GM21619 (cell line): ENCODE results near the gene CUTA.

Experiments used
- ATAC-seq: cut with Tn5 transposase; IDR thresholded peaks from one replicate; pipeline ENCODE4 v1.9.1; 2021; ENCODE audit not compliant: unreplicated experiment

Gene CUTA

GRCh38 chr6:33439956-33440648 lies 22.2 kb upstream of the CUTA start:
- no peak for ATAC-seq

DNA sequence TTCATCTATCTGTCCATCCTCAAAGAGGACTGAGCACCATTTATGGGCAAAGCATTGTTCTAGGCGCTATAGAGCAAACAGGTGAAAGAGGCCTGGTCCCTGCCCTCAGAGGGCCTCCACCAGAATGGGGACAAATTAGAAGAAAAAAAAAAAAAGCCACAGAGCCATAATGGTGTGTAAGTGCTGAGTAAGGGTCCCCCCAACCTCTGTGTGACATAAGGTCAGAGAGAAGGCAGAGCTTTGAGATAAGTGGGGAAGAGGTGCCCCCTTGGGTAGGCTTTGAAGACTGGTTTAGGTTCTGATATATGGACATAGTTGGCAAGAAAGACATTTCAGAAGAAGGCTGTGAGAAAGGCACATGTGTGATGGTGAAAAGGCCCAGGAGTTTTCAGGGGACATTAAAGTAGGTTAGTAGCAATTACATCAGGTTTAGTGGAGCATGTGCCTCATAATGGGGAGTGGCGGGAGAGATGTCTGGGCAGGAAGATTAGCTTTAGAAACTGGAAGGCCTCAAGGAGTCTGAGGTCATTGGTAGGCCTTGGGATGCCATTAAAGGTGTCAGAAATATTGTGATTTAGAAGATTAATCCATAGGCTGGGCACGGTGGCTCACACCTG lies 21.2 kb upstream of the CUTA start:
- ATAC-seq = no peak

- ATAC-seq = no peak
Observed at GRCh38 chr6:33437666-33438065, 19.8 kb upstream of the CUTA start.

DNA sequence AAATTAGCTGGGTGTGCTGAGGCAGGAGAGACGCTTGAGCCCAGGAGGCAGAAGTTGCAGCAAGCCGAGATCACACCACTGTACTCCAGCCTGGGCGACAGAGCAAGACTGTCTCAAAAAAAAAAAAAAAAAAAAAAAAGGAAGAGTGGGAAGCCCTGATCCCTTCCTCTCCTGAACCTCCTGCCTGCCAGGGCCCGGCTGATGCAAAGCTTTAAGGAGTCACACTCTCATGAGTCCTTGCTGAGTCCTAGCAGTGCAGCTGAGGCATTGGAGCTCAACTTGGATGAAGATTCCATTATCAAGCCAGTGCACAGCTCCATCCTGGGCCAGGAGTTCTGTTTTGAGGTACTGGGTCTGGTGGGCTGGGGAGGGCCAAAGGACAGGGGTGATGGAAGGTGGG lies 17.1 kb upstream of the CUTA start:
- ATAC-seq = no peak

GRCh38 chr6:33433544-33434191 lies 15.8 kb upstream of the CUTA start:
- ATAC-seq = no peak

DNA sequence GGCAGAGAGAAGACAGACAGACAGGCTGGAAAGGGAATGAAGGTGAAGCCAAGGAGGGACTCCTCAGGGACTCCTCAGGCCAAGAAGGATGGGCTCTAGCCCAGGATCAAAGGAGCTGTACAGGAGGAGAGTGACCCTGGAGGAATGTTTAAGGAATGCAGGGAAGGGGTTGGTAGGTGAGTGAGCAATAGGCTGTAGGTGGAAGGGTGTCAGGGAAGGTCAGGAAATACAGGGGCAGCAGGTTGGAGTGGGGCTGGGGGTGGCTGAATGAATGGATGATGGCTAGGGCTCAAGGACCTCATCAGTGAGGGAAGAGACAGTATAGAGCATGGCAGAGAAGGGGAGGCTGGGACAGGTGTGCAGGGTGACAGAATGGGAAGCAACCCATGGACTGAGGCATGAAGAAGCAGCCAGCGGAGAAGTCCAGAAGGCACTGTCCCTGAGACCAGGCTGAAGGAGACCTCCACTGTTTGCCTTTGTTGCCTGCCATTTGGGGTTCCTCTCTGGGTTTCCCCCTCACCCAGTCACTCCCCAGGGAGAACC lies 15.2 kb upstream of the CUTA start:
- ATAC-seq = no peak

GRCh38 chr6:33432546-33432945 lies 14.6 kb upstream of the CUTA start:
- ATAC-seq = no peak

DNA sequence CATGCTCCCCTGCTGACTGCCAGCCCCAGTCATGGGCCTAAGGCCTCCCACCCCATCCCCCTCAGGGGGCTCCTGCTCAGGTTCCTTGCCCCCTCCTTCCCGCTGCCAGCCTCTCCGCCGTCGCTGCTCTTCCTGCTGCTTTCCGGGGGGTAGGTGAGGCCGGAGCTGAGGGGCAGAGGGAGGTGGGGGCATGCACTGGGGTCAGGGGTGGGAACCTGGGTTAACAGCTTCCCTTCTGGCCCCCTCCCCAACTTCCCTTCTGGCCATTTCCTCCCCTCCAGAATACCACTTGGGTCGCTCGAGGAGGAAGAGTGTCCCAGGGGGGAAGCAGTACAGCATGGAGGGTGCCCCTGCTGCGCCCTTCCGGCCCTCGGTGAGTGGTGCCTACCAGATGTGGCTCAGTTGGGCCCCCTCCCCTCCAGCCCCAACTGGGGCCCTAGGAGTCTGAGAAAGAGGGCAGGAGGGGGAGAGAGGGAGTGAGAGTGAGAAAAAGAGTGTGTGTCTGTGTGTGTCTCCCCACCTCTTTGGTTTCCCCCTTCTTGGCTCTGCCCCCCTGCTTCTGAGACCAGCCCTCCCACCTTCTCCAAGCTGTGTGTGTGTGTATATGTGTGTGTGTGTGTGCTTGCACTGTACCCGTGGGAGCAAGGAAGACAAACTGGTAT lies 14.1 kb upstream of the CUTA start:
- ATAC-seq = no peak

DNA sequence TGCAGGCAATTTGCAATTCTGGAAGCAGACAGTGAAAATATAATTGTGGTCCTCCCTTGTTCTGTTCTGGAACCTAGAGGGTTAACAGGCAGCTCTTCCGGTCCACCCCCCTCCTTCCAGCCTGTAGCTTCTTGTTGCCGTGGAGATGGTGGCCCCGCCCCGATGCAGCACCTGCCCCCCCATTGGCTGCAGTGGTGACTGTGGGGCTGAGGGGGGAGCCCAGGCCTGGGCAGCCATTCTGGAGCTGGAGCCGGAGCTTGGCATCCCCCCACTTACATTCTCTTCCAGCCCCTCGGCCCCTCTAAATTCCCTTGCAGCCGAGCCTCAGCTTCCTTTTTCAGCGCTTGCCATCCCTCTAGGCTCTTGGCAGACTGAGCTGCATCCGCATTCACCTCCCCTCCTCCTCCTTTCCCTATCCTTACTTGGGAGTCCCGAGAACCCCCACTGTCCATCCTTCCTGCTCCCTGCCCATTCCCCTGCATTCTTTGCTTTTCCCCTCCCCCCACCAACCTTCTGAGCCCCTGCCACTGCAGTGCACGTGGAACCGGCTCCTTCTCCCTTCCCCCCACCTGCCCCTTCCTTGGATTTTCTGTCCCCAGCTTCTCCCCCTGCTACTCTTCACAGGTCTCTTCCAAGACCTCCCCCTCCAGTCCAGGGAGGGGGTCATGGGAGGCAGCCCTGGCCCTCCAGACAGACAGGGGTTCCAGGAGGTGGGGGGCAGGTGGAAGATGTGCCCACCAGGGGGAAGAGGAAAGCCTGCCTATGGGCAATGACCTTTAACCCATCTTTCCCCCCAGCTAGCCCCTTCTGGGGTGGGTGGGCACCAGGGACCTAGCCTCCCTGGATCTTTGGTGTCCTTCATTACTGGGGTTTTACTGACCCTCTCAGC lies 13.3 kb upstream of the CUTA start:
- peak; percentile 44 for ATAC-seq

DNA sequence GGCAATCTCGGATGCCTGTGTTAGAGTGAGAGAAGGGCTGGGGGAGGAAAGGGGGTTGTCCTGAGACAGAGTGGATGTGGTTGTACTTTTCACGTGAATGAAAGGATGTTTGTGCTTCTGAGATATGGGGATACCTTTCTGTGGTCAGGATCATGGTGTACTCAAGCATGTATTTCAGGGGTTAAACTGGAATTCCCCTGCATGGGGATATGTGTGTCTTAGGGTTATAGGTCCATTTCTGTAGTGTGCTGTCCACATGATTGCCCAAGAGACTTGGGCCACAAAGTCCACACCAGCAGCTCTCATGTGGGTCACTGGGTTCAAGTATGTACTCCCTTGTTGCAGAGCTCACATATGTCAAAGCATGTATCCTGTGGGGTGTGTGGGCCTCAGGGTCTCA lies 12.4 kb upstream of the CUTA start:
- ATAC-seq = no peak

DNA sequence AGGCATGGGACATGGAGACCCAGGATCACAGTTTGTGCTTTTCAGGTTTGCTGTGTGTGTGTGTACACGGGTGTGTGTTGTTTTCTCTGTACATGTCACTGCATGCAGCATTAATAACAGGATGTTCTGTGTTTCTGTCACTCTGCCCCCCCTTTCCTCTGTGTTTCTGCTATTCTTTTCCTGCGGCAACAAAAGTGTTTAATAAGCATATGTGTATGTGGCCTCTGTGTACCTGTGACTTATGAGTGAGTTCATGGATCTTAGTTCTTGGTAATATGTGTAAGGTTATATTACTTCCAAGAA lies 11.8 kb upstream of the CUTA start:
- no peak for ATAC-seq

DNA sequence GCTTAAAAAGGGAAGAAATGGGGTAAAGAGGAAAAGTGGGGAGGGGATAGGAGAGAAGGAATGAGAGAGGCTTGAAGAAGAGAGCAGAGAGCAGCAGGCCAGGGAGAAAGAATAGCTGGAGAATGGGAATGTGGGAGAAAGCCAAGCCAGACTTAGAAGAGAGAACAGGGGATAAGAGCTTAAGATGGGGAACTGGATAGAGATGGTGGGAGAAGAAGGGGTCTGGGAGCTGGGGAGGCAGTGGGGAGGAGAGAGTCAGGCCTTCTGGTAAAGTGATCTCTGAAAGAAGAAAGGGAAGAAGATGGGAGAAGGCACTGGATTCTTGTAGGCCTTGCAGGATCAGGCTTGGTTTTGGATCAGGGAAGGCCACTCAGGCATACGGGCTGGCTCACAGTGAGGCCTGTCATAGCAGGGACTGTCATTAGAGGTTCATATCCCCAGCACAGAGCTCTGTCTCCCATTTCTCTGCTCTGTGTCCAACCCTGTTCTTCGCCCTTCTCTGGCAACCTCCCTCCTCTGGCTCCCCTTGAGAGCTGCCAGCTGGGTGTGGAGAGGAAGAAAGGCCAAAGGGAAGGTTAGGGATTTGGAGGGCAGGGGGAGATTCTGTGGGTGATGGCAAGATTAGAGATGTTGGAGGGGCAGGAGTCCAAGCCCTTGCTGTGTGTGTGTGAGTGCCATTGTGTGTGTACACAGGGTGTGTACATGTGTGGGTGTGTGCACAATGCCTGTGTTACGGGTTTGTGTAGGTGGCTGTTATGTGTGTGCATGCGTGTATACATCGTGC lies 11.3 kb upstream of the CUTA start:
- ATAC-seq = no peak

GRCh38 chr6:33428224-33428965 lies 10.5 kb upstream of the CUTA start:
- no peak for ATAC-seq

- ATAC-seq = no peak
Observed at GRCh38 chr6:33427585-33428223, 9.8 kb upstream of the CUTA start.

DNA sequence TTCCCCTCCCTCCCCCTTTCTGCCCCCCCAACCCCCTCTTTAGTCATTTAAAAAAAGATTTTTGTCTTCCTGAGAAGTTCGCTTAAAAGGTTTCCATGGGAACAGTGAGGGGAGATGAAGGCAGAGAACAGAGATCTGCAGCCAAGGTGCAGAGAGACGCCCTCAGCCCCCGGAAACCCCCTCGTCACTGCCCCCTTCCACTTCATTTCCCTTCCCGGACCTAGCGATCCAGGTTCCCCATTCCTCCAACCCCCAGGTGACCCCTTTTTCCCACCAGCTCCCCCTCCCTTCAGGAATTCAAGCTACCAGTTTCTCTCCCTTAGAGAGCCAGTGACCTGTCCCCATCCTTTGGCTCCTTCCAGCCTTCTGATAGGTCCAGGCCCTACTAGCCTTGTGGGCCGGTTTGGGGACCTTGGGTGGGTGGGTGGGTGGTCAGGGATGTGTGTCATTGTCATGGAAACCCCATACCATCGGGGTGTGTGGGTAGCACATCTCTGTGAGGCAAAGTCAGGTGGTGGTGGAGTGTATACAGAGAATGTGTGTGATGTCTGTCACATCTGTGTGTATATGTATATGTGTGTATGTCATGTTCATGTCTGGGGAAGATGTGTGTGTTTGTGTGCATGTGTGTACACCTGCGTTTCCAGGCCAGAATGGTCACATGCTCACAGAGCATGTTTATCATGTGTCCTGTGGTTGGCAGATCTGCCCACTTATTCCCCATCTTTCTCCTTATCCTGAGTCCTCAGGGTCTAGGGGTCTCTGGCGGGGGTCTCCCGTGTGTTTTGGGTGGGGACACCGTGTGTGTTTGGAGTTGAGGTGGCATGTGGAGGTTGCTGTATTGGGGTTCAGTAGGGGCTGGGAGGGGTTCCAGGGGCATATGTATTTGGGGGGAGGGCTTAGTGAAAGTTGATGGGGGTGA lies 8.9 kb upstream of the CUTA start:
- no peak for ATAC-seq

- ATAC-seq = no peak
Observed at GRCh38 chr6:33425668-33426577, 8.0 kb upstream of the CUTA start.
